HEK293T (cell line): ENCODE results near the gene RUVBL2.

Source experiments
- ELF4 ChIP-seq: fragments of 450-650 bp; IDR thresholded peaks from 2 replicates; pipeline ENCODE4 v1.6.1; 2017; ENCODE audit warnings: antibody characterized with exemption
- TF ChIP-seq, protein P1 (sequence below): fragments of 450-650 bp; IDR thresholded peaks from 2 replicates; pipeline ENCODE4 v1.6.1; 2016

DNA sequence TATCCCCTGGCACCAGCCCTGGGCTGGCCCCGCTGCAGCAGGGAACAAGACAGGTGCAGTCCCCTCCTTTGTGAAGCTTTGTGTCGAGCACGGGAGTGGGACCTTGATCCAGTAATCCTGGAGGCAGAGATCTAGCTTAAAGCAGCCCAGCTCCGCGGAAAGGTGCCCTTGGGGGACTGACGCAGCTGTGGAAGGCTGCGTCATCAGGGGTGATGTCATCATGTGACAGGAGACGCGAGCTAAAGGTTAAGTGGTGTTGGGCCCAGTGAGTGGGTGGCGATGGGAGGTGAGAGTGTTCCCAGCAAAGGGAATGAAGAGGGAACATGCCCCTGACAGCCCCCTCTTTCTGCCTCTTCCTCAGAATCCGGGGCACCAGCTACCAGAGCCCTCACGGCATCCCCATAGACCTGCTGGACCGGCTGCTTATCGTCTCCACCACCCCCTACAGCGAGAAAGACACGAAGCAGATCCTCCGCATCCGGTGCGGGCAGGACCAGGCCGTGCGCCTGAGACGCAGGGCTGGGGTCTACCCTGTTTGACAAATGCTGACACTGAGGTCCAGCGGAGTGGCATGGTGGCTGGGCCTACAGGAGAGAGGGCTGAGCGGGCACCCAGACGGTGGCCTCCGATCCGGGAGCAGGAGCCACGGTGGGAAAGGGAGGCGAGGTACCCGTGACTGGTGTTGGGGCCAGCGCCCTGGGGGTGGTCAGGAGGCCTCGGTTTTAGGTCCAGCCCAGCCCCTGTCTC, 20.6 kb downstream of the RUVBL2 start:
- TF ChIP-seq, protein P1, sequence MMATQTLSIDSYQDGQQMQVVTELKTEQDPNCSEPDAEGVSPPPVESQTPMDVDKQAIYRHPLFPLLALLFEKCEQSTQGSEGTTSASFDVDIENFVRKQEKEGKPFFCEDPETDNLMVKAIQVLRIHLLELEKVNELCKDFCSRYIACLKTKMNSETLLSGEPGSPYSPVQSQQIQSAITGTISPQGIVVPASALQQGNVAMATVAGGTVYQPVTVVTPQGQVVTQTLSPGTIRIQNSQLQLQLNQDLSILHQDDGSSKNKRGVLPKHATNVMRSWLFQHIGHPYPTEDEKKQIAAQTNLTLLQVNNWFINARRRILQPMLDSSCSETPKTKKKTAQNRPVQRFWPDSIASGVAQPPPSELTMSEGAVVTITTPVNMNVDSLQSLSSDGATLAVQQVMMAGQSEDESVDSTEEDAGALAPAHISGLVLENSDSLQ, result no peak
- no peak for TF ChIP-seq ELF4
